ENCODE data around the gene TLCD3A.

The TLCD3A gene

DNA sequence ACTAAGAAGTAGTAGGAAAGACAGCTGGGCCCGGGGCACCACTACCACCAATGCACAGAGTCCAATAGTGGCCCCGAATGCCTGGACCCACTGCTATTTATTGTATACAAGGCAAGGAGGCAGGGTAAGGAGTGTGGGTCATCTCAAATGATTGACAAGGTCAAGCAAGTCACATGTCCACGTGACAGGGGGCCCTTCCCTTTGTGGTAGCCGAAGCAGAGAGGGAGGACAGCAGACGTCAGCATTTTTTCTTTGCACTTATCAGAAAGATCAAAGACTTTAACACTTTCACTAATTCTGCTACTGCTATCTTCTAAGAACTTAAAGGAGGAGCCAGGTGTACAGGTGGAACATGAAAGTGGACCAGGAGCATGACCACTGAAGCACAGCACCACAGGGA is 24.3 kb upstream of the TLCD3A start:
- H3K4me2 ChIP-seq (ENCODE audit: low read depth, low read length, poor library complexity, severe bottlenecking), result no peak overlapping the region
- H2AFZ ChIP-seq (ENCODE audit: low read length), result no peak overlapping the region
- H3K4me1 ChIP-seq (ENCODE audit: insufficient read depth, low read length, poor library complexity, severe bottlenecking), result peaks cover 22% of the 10 kb centered on the region
- no peaks in the 10 kb centered on the region for H3K9me2 ChIP-seq (replicated peaks; ENCODE audit: low read depth, low read length)
- H3K4me3 ChIP-seq (ENCODE audit: low read length, poor library complexity, severe bottlenecking), result no peak overlapping the region
- no peaks in the 10 kb centered on the region for H3F3A ChIP-seq (ENCODE audit: low read depth)
- no peaks in the 10 kb centered on the region for H4K20me1 ChIP-seq (ENCODE audit: insufficient read depth, low read length, poor library complexity, severe bottlenecking)
- H3K79me2 ChIP-seq (ENCODE audit: insufficient read depth, low read length), result peaks cover 36% of the 10 kb centered on the region
- TF ChIP-seq, protein P1, sequence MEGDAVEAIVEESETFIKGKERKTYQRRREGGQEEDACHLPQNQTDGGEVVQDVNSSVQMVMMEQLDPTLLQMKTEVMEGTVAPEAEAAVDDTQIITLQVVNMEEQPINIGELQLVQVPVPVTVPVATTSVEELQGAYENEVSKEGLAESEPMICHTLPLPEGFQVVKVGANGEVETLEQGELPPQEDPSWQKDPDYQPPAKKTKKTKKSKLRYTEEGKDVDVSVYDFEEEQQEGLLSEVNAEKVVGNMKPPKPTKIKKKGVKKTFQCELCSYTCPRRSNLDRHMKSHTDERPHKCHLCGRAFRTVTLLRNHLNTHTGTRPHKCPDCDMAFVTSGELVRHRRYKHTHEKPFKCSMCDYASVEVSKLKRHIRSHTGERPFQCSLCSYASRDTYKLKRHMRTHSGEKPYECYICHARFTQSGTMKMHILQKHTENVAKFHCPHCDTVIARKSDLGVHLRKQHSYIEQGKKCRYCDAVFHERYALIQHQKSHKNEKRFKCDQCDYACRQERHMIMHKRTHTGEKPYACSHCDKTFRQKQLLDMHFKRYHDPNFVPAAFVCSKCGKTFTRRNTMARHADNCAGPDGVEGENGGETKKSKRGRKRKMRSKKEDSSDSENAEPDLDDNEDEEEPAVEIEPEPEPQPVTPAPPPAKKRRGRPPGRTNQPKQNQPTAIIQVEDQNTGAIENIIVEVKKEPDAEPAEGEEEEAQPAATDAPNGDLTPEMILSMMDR (conservative IDR thresholded peaks at IDR 0.05; ENCODE audit: low read length), result no peak
- TF ChIP-seq EZH2phosphoT487 (IDR thresholded peaks at IDR 0.05; ENCODE audit: borderline replicate concordance), result no peak
- H3K36me3 ChIP-seq (ENCODE audit: insufficient read depth, low read length), result peaks cover 14% of the 10 kb centered on the region; the same call in 1 of the 2 replicates
- no peak overlapping the region for H3K9ac ChIP-seq (ENCODE audit: low read depth, low read length, poor library complexity, severe bottlenecking)
- no peaks in the 10 kb centered on the region for H3K27me3 ChIP-seq (ENCODE audit: insufficient read depth, low read length, poor library complexity, severe bottlenecking)
- H3K9me3 ChIP-seq (ENCODE audit: insufficient read depth, low read depth, low read length), result no peaks in the 10 kb centered on the region

DNA sequence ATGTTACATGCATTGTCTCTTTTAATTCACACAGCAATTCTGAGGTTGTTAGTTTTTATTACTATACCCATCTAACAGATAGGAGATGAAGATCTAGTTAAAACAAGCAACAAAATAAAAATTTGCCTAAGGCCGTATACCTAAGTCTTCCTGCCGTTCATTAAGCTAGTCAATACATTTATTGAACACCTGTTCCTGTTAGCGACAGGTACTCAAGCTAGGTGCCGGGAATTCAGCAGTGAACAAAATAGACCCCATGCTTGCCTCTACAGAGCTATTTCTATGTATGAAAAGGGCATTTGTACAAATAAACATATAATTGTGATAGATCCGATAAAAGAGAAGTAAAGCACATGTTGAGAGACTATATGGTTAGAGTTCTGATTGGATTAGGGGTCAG is 14.3 kb upstream of the TLCD3A start:
- H3K4me1 ChIP-seq (ENCODE audit: insufficient read depth, low read length, poor library complexity, severe bottlenecking), result peaks cover 9% of the 10 kb centered on the region
- no peak overlapping the region for H2AFZ ChIP-seq (ENCODE audit: low read length)
- no peaks in the 10 kb centered on the region for H3K27me3 ChIP-seq (ENCODE audit: insufficient read depth, low read length, poor library complexity, severe bottlenecking)
- no peaks in the 10 kb centered on the region for H3K9me3 ChIP-seq (ENCODE audit: insufficient read depth, low read depth, low read length)
- peaks cover 12% of the 10 kb centered on the region; the same call in 1 of the 2 replicates for H3F3A ChIP-seq (ENCODE audit: low read depth)
- H3K4me2 ChIP-seq (ENCODE audit: low read depth, low read length, poor library complexity, severe bottlenecking), result no peak overlapping the region
- H3K9ac ChIP-seq (ENCODE audit: low read depth, low read length, poor library complexity, severe bottlenecking), result no peak overlapping the region
- H3K79me2 ChIP-seq (ENCODE audit: insufficient read depth, low read length), result peaks cover 16% of the 10 kb centered on the region
- H3K9me2 ChIP-seq (replicated peaks; ENCODE audit: low read depth, low read length), result no peaks in the 10 kb centered on the region
- TF ChIP-seq, protein P1 (conservative IDR thresholded peaks at IDR 0.05; ENCODE audit: low read length), result no peak
- no peak for TF ChIP-seq EZH2phosphoT487 (IDR thresholded peaks at IDR 0.05; ENCODE audit: borderline replicate concordance)
- H3K36me3 ChIP-seq (ENCODE audit: insufficient read depth, low read length), result no peaks in the 10 kb centered on the region
- no peaks in the 10 kb centered on the region for H4K20me1 ChIP-seq (ENCODE audit: insufficient read depth, low read length, poor library complexity, severe bottlenecking)
- H3K4me3 ChIP-seq (ENCODE audit: low read length, poor library complexity, severe bottlenecking), result no peak overlapping the region

DNA sequence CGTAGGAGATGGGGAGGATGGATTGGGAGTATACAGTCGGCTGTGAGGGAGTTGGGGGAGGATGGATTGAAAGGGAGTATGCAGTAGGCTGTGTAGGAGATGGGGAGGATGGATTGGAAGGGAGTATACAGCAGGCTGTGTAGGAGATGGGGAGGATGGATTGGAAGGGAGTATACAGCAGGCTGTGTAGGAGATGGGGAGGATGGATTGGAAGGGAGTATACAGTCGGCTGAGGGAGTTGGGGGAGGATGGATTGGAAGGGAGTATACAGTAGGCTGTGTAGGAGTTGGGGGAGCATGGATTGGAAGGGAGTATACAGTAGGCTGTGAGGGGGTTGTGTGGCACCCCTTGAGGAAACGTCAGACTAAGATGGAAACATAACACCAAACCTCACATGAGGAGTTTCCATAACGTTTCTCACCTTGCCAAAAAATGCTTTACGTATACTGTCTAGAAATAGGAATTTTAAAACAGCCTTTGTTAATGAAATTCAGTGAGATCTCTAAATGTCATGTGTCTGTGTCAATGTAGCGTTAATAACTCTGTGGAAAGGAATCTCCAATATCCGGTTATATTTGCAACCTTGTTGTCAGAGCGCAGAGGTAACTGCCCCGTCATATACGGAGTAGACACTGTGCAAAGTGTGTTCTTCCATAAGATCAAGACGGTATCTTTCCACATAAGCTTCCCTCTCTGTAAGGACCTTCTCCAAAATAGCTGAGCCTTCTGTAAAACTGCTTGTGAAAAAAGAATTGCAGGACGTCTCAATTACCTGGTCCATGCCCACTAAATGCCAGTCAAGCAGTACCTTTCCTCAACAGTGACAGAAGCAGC is 11.5 kb upstream of the TLCD3A start:
- no peaks in the 10 kb centered on the region for H3K27me3 ChIP-seq (ENCODE audit: insufficient read depth, low read length, poor library complexity, severe bottlenecking)

More for the DNA sequence above, 11.5 kb upstream of the TLCD3A start:
- no peaks in the 10 kb centered on the region for H3K36me3 ChIP-seq (ENCODE audit: insufficient read depth, low read length)
- no peaks in the 10 kb centered on the region for H3K4me1 ChIP-seq (ENCODE audit: insufficient read depth, low read length, poor library complexity, severe bottlenecking)
- H3K4me3 ChIP-seq (ENCODE audit: low read length, poor library complexity, severe bottlenecking), result no peak overlapping the region
- no peaks in the 10 kb centered on the region for H4K20me1 ChIP-seq (ENCODE audit: insufficient read depth, low read length, poor library complexity, severe bottlenecking)
- peaks cover 3% of the 10 kb centered on the region; the same call in 1 of the 2 replicates for H3K9me3 ChIP-seq (ENCODE audit: insufficient read depth, low read depth, low read length)
- H3K4me2 ChIP-seq (ENCODE audit: low read depth, low read length, poor library complexity, severe bottlenecking), result no peak overlapping the region
- H3K79me2 ChIP-seq (ENCODE audit: insufficient read depth, low read length), result no peaks in the 10 kb centered on the region
- H2AFZ ChIP-seq (ENCODE audit: low read length), result no peak overlapping the region
- H3F3A ChIP-seq (ENCODE audit: low read depth), result peaks cover 12% of the 10 kb centered on the region; the same call in 1 of the 2 replicates
- no peaks in the 10 kb centered on the region for H3K9me2 ChIP-seq (replicated peaks; ENCODE audit: low read depth, low read length)
- H3K9ac ChIP-seq (ENCODE audit: low read depth, low read length, poor library complexity, severe bottlenecking), result no peak overlapping the region
- TF ChIP-seq, protein P1 (conservative IDR thresholded peaks at IDR 0.05; ENCODE audit: low read length), result no peak
- no peak for TF ChIP-seq EZH2phosphoT487 (IDR thresholded peaks at IDR 0.05; ENCODE audit: borderline replicate concordance)

Measured in Loucy (cell line).